ENCODE measurements around the gene CDK5R2. TPM values are rescaled to one million over a fixed set of nuclear protein-coding genes. Genes with fewer than 3 reads are reported as not detected.

Gene CDK5R2
- total and polyA plus RNA-seq, 10 donors = not detected

DNA sequence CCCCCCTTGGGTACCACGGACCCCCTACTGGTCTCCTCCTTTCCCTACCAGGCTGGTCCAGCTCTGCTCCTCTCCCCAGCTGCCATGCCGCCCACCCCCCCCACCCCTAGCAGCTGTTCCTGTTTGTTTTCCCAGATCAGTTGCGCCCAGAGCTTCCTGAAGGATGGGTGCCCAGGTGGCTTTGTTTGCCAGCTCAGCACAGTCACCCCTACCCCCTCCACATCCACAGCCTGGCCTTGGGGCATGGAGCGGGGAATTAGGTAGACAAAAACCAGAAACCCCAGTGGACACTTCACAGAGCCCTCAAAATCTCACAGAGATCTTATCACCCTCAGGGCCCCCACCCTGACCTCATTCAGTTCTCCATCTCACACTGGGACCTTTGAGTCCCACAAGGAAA is 37.5 kb downstream of the CDK5R2 start:
- Histone ChIP-seq H3K9me3 (no peaks in the 10 kb centered on the region), H3K4me3 (no peak overlapping the region), H3K36me3 (no peaks in the 10 kb centered on the region), H3K4me1 (peaks cover 25 to 48% (median 36%) of the 10 kb centered on the region in 6 donors), H3K27me3 (replicated peaks in 1 of 7) (peaks cover 16 to 100% (median 84%) of the 10 kb centered on the region in 7 donors), H3K27ac (no peak overlapping the region)
- DNase-seq = no peak
- no peak for TF ChIP-seq POLR2AphosphoS5 (IDR thresholded peaks at IDR 0.05)
- TF ChIP-seq POLR2A (IDR thresholded peaks at IDR 0.05) = no peak
- TF ChIP-seq, protein P1, sequence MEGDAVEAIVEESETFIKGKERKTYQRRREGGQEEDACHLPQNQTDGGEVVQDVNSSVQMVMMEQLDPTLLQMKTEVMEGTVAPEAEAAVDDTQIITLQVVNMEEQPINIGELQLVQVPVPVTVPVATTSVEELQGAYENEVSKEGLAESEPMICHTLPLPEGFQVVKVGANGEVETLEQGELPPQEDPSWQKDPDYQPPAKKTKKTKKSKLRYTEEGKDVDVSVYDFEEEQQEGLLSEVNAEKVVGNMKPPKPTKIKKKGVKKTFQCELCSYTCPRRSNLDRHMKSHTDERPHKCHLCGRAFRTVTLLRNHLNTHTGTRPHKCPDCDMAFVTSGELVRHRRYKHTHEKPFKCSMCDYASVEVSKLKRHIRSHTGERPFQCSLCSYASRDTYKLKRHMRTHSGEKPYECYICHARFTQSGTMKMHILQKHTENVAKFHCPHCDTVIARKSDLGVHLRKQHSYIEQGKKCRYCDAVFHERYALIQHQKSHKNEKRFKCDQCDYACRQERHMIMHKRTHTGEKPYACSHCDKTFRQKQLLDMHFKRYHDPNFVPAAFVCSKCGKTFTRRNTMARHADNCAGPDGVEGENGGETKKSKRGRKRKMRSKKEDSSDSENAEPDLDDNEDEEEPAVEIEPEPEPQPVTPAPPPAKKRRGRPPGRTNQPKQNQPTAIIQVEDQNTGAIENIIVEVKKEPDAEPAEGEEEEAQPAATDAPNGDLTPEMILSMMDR (IDR thresholded peaks at IDR 0.05 in 8 of 11, conservative IDR thresholded peaks at IDR 0.05 in 3 of 11) = no peak
- WGBS, 5 donors = 37 to 61% (median 50%) methylated on average over 3 to 4 of the region's 4 CpGs
- intact Hi-C loops (cut with DNase I; ENCODE audit: low total_unique reads) = no loop called here

- no peak for DNase-seq
- Histone ChIP-seq H3K27me3 (replicated peaks in 1 of 7) (peaks cover 24 to 100% (median 84%) of the 10 kb centered on the region in 7 donors), H3K9me3 (no peaks in the 10 kb centered on the region), H3K27ac (no peak overlapping the region), H3K4me3 (no peak overlapping the region), H3K36me3 (no peaks in the 10 kb centered on the region), H3K4me1 (peaks cover 33 to 50% (median 42%) of the 10 kb centered on the region in 6 donors)
- intact Hi-C loops (cut with DNase I; ENCODE audit: low total_unique reads) = no loop called here
- no peak for TF ChIP-seq POLR2AphosphoS5 (IDR thresholded peaks at IDR 0.05)
- TF ChIP-seq POLR2A (IDR thresholded peaks at IDR 0.05) = no peak
- TF ChIP-seq, protein P1 (IDR thresholded peaks at IDR 0.05 in 8 of 11, conservative IDR thresholded peaks at IDR 0.05 in 3 of 11) = no peak
- WGBS, 5 donors = 27 to 88% (median 40%) methylated on average over 1 to 2 of the region's 2 CpGs
These were observed 38.3 kb downstream of the CDK5R2 start for GRCh38 chr2:218997731-218998130.

- TF ChIP-seq POLR2AphosphoS5 (IDR thresholded peaks at IDR 0.05) = no peak
- TF ChIP-seq POLR2A (IDR thresholded peaks at IDR 0.05) = no peak
- TF ChIP-seq, protein P1 (IDR thresholded peaks at IDR 0.05 in 8 of 11, conservative IDR thresholded peaks at IDR 0.05 in 3 of 11) = no peak
- Histone ChIP-seq H3K4me3 (no peak overlapping the region), H3K4me1 (peaks cover 32 to 50% (median 42%) of the 10 kb centered on the region in 6 donors), H3K36me3 (no peaks in the 10 kb centered on the region), H3K9me3 (no peaks in the 10 kb centered on the region), H3K27me3 (replicated peaks in 1 of 7) (peaks cover 20 to 100% (median 84%) of the 10 kb centered on the region in 7 donors), H3K27ac (no peak overlapping the region)
- intact Hi-C loops (cut with DNase I; ENCODE audit: low total_unique reads) = no loop called here
- no peak for DNase-seq
- WGBS, 5 donors = 51 to 62% (median 59%) methylated on average over 12 of the region's 12 CpGs
These were observed 39.0 kb downstream of the CDK5R2 start for GRCh38 chr2:218998414-218999002.

DNA sequence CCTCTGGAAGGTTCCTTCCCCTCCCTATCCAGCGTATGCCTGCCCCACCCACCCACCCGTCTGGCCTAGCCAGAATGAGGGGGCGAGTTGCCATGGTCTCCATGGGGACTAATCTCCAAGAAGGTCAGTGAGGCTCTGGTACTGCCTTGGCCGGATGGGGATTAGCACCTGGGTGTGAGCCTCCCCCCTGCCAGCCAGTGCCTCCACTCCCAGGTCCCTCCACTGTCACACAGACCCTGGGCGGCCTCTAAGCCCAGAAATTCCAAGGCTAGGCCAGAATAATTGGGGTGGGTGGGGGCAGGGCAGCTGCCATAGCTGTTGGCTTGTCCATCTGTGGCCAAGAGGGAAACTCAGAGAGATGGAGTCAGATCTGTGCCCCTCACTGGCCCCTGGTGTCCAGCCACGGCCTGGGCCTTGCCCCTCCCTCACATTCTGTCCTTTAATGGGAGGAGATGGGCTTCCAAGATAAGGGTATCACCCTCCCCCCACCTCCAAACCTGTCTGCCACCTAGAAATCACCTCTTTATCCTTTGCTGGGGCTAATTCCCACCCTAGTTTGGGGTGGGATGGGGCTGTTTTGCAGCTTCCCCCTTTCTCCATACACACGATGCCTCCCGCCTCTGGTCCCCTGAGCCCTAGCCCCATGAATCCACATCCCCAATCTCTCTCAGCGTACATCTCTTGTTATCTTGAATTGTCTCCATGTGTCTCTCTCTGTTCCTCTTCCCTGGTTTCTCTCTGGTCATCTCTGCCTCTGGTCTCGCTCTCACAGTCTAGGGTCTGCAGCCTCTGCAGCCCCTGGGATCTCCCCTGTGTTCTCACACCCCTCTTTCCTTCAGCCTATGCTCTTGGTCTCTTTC is 39.8 kb downstream of the CDK5R2 start:
- no peak overlapping the region for H3K27ac ChIP-seq
- no peaks in the 10 kb centered on the region for H3K9me3 ChIP-seq
- TF ChIP-seq POLR2AphosphoS5 (IDR thresholded peaks at IDR 0.05) (no peak), POLR2A (IDR thresholded peaks at IDR 0.05) (no peak)
- TF ChIP-seq, protein P1 (IDR thresholded peaks at IDR 0.05 in 8 of 11, conservative IDR thresholded peaks at IDR 0.05 in 3 of 11) = no peak
- H3K36me3 ChIP-seq = no peaks in the 10 kb centered on the region
- WGBS, 5 donors = 28 to 51% (median 43%) methylated on average over 5 to 10 of the region's 10 CpGs
- H3K4me3 ChIP-seq = no peak overlapping the region
- intact Hi-C loops (cut with DNase I; ENCODE audit: low total_unique reads) = no loop called here
- DNase-seq = no peak
- H3K27me3 ChIP-seq (replicated peaks in 1 of 7) = peaks cover 15 to 100% (median 84%) of the 10 kb centered on the region in 7 donors
- H3K4me1 ChIP-seq = peaks cover 26 to 44% (median 36%) of the 10 kb centered on the region in 6 donors

Measured in spleen (tissue), 11 donors.